B cell (primary cell): Measurements from ENCODE around the gene JADE2. TPM values are rescaled to one million over a fixed set of nuclear protein-coding genes. Genes with fewer than 3 reads are reported as not detected.

ENCODE experiments used
- ATAC-seq: fragments of 200-7000 bp; cut with Tn5 transposase; one replicate; pipeline ENCODE4 v1.10.0; 2021; ENCODE audit warnings: low read depth, mild to moderate bottlenecking, moderate number of reproducible peaks, moderate library complexity
- CTCF ChIA-PET: fragments of 350-600 bp; sonication (Branson Sonifier 250); formaldehyde crosslinking; loops from one replicate; lab custom pipeline; 2021; ENCODE audit warnings: antibody characterized with exemption, inconsistent platforms; lab: Charles Lee
- POLR2A ChIA-PET: fragments of 350-600 bp; sonication (Branson Sonifier 250); formaldehyde crosslinking; loops from one replicate; lab custom pipeline; 2021; ENCODE audit warnings: antibody characterized with exemption; lab: Charles Lee
- DNase-seq: peaks from one replicate; pipeline ENCODE4 v3.0.0; 2013
- H2AFZ ChIP-seq: 2 replicates; pipeline ENCODE4 v1.6.1; 2012; ENCODE audit warnings: mild to moderate bottlenecking, low read depth, low read length; ENCODE audit not compliant: insufficient read depth, poor library complexity, severe bottlenecking
- H3K27ac ChIP-seq, 2 donors: 1 replicate in 1 of 2; 2 replicates in 1 of 2; pipeline ENCODE4 v1.5.1; 2012 to 2013; ENCODE audit warnings: low read length in 2 of 2, mild to moderate bottlenecking in 2 of 2, moderate library complexity in 1 of 2
- H3K27me3 ChIP-seq, 4 experiments: fragments of 200-600 bp in 1 of 4; sonication (generic) in 1 of 4; replicated peaks in 1 of 4; 1 replicate in 2 of 4; 2 replicates in 2 of 4; pipeline versions ENCODE4 v1.6.1 to v1.7.0; 2013 to 2016; ENCODE audit warnings: low read length in 3 of 4, mild to moderate bottlenecking in 2 of 4, mixed read lengths in 1 of 4, moderate library complexity in 1 of 4; ENCODE audit not compliant: insufficient read depth in 4 of 4, control insufficient read depth in 3 of 4; ENCODE audit errors: control extremely low read depth in 1 of 4
- H3K36me3 ChIP-seq, 2 experiments: replicated peaks in 1 of 2; 1 replicate in 1 of 2; 2 replicates in 1 of 2; pipeline versions ENCODE4 v1.6.1 to v1.7.1; 2013; ENCODE audit warnings: low read length in 1 of 2; ENCODE audit not compliant: insufficient read depth in 2 of 2, control insufficient read depth in 1 of 2; ENCODE audit errors: control extremely low read depth in 1 of 2, extremely low read depth in 1 of 2
- H3K4me1 ChIP-seq, 2 donors: fragments of 200-600 bp in 1 of 2; sonication (generic) in 1 of 2; 1 replicate in 1 of 2; 2 replicates in 1 of 2; pipeline versions ENCODE4 v1.5.1 to v1.6.1; 2013 to 2017; ENCODE audit warnings: low read length in 2 of 2; ENCODE audit not compliant: control insufficient read depth in 2 of 2, insufficient read depth in 2 of 2
- H3K4me2 ChIP-seq: replicated peaks from 2 replicates; pipeline ENCODE3; 2012; ENCODE audit warnings: mild to moderate bottlenecking, low read depth, low read length; ENCODE audit not compliant: poor library complexity, severe bottlenecking
- H3K4me3 ChIP-seq, 5 experiments: fragments of 200-600 bp in 1 of 5; sonication (generic) in 1 of 5; 1 replicate in 3 of 5; 2 replicates in 2 of 5; pipeline versions ENCODE4 v1.5.1 to v1.7.0; 2011 to 2016; ENCODE audit warnings: low read length in 4 of 5, mild to moderate bottlenecking in 4 of 5, low read depth in 2 of 5, control low read depth in 1 of 5, moderate library complexity in 1 of 5; ENCODE audit not compliant: insufficient read depth in 1 of 5; ENCODE audit errors: control extremely low read depth in 1 of 5, extremely low read depth in 1 of 5
- H3K79me2 ChIP-seq: fragments of 200-600 bp; sonication (generic); one replicate; pipeline ENCODE4 v1.6.0; 2016; ENCODE audit warnings: low read length; ENCODE audit not compliant: control insufficient read depth, insufficient read depth
- H3K9ac ChIP-seq: fragments of 200-600 bp; sonication (generic); 2 replicates; pipeline ENCODE4 v1.6.1; 2017; ENCODE audit warnings: mild to moderate bottlenecking, low read length, moderate library complexity
- H3K9me3 ChIP-seq, 3 donors: one replicate each; pipeline versions ENCODE4 v1.6.1 to v1.7.1; 2013; ENCODE audit warnings: low read length in 2 of 3; ENCODE audit not compliant: control insufficient read depth in 2 of 3, insufficient read depth in 1 of 3; ENCODE audit errors: control extremely low read depth in 1 of 3
- H4K20me1 ChIP-seq: 2 replicates; pipeline ENCODE4 v1.6.0; 2012; ENCODE audit warnings: mild to moderate bottlenecking, low read length; ENCODE audit not compliant: insufficient read depth, control insufficient read depth, poor library complexity, severe bottlenecking
- H3K27ac Mint-ChIP-seq: one replicate; pipeline ENCODE4 v1.8.0; 2021; ENCODE audit warnings: mixed read lengths
- H3K27me3 Mint-ChIP-seq: one replicate; pipeline ENCODE4 v1.8.0; 2021; ENCODE audit warnings: mixed read lengths
- H3K4me1 Mint-ChIP-seq: one replicate; pipeline ENCODE4 v1.8.0; 2021; ENCODE audit warnings: mixed read lengths
- H3K4me3 Mint-ChIP-seq: one replicate; pipeline ENCODE4 v1.8.0; 2021; ENCODE audit warnings: mixed read lengths
- H3K9me3 Mint-ChIP-seq: one replicate; pipeline ENCODE4 v1.8.0; 2022; ENCODE audit warnings: mixed read lengths; ENCODE audit not compliant: insufficient read depth
- EZH2 ChIP-seq: IDR thresholded peaks from 2 replicates; pipeline ENCODE4 v1.6.1; 2012; ENCODE audit warnings: borderline replicate concordance, low read depth, mild to moderate bottlenecking, moderate library complexity, low read length; ENCODE audit not compliant: insufficient read depth, poor library complexity, severe bottlenecking
- WGBS: methylation state at CpG from one replicate; pipeline ENCODE4 v1.1.5; 2013; ENCODE audit warnings: missing lambda C conversion rate; ENCODE audit not compliant: insufficient coverage; 5-methylcytosine and 5-hydroxymethylcytosine counted together
- intact Hi-C: fragments of 100-400 bp; cut with micrococcal nuclease; formaldehyde crosslinking; loops from one replicate; pipeline ENCODE4 v1.10.0; 2022
- polyA plus RNA-seq: library from polyadenylated mRNA; depleted of rRNA; stranded (reverse); fragments of >200 nt; gene quantifications from 2 replicates; pipeline ENCODE4 v1.2.3, GENCODE V29; 2012
- total RNA-seq, 2 donors: library from RNA; stranded (reverse); fragments of 120-200 nt in 1 of 2; gene quantifications; 1 replicate in 1 of 2; 2 replicates in 1 of 2; pipeline versions ENCODE4 v1.2.3 to v1.2.4, GENCODE V29; 2013 to 2022
- TF ChIP-seq, protein P1 (sequence below): fragments of 200-600 bp; IDR thresholded peaks from one replicate; pipeline ENCODE4 v1.8.0; 2022; ENCODE audit warnings: antibody characterized with exemption, mild to moderate bottlenecking

JADE2 gene
- total and polyA plus RNA-seq, 2 donors (not counting 1 experiment from before 2014, with no cell fraction given) = 80.5 to 247 TPM

DNA sequence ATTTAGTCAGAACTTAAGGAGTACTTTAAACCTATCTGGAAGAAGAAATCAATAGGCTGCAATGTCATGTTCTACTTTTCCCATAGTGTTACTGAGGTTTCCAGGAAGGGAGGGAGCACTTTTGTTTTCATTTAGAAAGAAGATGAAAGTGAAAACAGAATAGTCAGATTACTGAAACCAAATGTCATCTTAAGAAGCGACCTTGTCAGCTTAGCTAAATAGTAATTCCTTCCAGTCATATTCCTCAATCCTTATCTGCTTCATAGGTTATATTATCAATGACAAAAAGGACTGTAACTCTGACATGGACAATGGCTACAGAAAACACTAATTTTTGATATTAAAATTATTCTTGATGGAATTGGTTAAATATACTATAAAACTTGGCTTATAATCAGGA lies 79.4 kb downstream of the JADE2 start:
- ChIA-PET POLR2A (no interaction called here), CTCF (interaction anchor here (3.3 kb wide), 1 partner anchor 18 kb away, joined by 12 read pairs; no protein-coding TSS in a partner anchor)
- no peak overlapping the region for H3K4me3 Mint-ChIP-seq
- intact Hi-C loops = loop anchor here (5.0 kb wide), 1 partner anchor 1668 kb away; no protein-coding TSS in a partner anchor
- H4K20me1 ChIP-seq = no peaks in the 10 kb centered on the region
- H3K27me3 ChIP-seq = no peaks in the 10 kb centered on the region
- no peak overlapping the region for H2AFZ ChIP-seq
- no peak for ATAC-seq
- H3K9me3 ChIP-seq = no peaks in the 10 kb centered on the region
- peaks cover 2 to 54% of the 10 kb centered on the region in 2 experiments for H3K36me3 ChIP-seq
- H3K27me3 Mint-ChIP-seq = no peaks in the 10 kb centered on the region
- H3K27ac Mint-ChIP-seq = no peak overlapping the region
- no peak for DNase-seq
- H3K9ac ChIP-seq = no peak overlapping the region
- H3K4me1 ChIP-seq = no peaks in the 10 kb centered on the region
- no CpG with 5 or more reads among the region's 1 CpG for WGBS
- no peak overlapping the region for H3K4me3 ChIP-seq
- TF ChIP-seq, protein P1, sequence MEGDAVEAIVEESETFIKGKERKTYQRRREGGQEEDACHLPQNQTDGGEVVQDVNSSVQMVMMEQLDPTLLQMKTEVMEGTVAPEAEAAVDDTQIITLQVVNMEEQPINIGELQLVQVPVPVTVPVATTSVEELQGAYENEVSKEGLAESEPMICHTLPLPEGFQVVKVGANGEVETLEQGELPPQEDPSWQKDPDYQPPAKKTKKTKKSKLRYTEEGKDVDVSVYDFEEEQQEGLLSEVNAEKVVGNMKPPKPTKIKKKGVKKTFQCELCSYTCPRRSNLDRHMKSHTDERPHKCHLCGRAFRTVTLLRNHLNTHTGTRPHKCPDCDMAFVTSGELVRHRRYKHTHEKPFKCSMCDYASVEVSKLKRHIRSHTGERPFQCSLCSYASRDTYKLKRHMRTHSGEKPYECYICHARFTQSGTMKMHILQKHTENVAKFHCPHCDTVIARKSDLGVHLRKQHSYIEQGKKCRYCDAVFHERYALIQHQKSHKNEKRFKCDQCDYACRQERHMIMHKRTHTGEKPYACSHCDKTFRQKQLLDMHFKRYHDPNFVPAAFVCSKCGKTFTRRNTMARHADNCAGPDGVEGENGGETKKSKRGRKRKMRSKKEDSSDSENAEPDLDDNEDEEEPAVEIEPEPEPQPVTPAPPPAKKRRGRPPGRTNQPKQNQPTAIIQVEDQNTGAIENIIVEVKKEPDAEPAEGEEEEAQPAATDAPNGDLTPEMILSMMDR = no peak
- TF ChIP-seq EZH2 = no peak
- H3K4me1 Mint-ChIP-seq = no peaks in the 10 kb centered on the region
- no peaks in the 10 kb centered on the region for H3K79me2 ChIP-seq
- no peaks in the 10 kb centered on the region for H3K9me3 Mint-ChIP-seq
- no peak overlapping the region for H3K4me2 ChIP-seq
- no peak overlapping the region for H3K27ac ChIP-seq

DNA sequence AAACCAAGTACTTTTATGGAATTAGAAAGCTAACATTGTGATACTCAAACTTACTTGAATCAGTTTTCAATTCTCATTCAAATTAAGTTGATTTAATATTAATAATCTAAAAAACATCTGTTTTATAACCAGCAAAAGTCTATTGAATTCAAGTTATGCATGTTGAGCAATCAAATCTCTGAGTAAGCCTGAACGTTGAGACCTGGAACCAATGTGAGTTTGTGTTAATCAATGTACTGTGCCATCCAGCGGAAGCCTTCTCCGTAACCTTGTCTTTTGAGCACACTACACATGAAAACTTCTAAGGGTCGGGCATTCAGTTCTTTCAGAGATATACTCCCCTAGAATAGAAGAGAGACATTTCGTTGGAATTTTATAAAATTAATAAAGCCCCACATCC lies 81.3 kb downstream of the JADE2 start:
- H3K79me2 ChIP-seq = no peaks in the 10 kb centered on the region
- H3K27ac ChIP-seq = no peak overlapping the region
- no peaks in the 10 kb centered on the region for H3K27me3 ChIP-seq
- no peaks in the 10 kb centered on the region for H3K9me3 ChIP-seq
- H4K20me1 ChIP-seq = no peaks in the 10 kb centered on the region
- H3K4me1 Mint-ChIP-seq = no peaks in the 10 kb centered on the region
- no peak overlapping the region for H3K9ac ChIP-seq
- no peaks in the 10 kb centered on the region for H3K9me3 Mint-ChIP-seq
- H3K36me3 ChIP-seq = peaks cover 5 to 63% of the 10 kb centered on the region in 2 experiments
- no peak overlapping the region for H3K4me3 Mint-ChIP-seq
- TF ChIP-seq, protein P1 = no peak
- no peak for TF ChIP-seq EZH2
- CTCF ChIA-PET = interaction anchor here (1.4 kb wide), 1 partner anchor 20 kb away, joined by 6 read pairs; no protein-coding TSS in a partner anchor
- H3K4me2 ChIP-seq = no peak overlapping the region
- no peak overlapping the region for H3K27ac Mint-ChIP-seq
- no CpG with 5 or more reads among the region's 5 CpGs for WGBS
- no peak for DNase-seq
- H3K4me1 ChIP-seq = no peaks in the 10 kb centered on the region
- intact Hi-C loops = no loop called here
- H3K27me3 Mint-ChIP-seq = no peaks in the 10 kb centered on the region
- no peak for ATAC-seq
- POLR2A ChIA-PET = no interaction called here
- no peak overlapping the region for H2AFZ ChIP-seq
- no peak overlapping the region for H3K4me3 ChIP-seq
